OCI-LY7 (cell line): ENCODE measurements around the gene SLC37A1. TPM values are rescaled to one million over a fixed set of nuclear protein-coding genes. Genes with fewer than 3 reads are reported as not detected.

Source experiments
- BruUV-seq: library from RNA; stranded (reverse); fragments of 400-500 nt; replicated peaks from 2 replicates; lab custom pipeline; 2021; lab: Mats Ljungman, UMichigan
- CTCF ChIA-PET: fragments of 300-600 bp; sonication (Branson Sonifier 250); formaldehyde crosslinking; loops from one replicate; lab custom pipeline; 2022; ENCODE audit warnings: antibody characterized with exemption; ENCODE audit not compliant: unreplicated experiment; lab: Charles Lee
- POLR2A ChIA-PET: fragments of 300-600 bp; sonication (Branson Sonifier 250); formaldehyde crosslinking; loops from one replicate; lab custom pipeline; 2022; ENCODE audit warnings: antibody characterized with exemption; lab: Charles Lee
- DNase-seq: peaks from one replicate; pipeline ENCODE4 v3.0.0-alpha.2; 2015; ENCODE audit warnings: low spot score
- H2AFZ ChIP-seq: fragments of 200-600 bp; sonication (generic), shearing (Covaris generic); 2 replicates; pipeline ENCODE4 v1.6.1; 2014; ENCODE audit warnings: mild to moderate bottlenecking, antibody characterized with exemption, low read length, moderate library complexity
- H3K27ac ChIP-seq: fragments of 200-600 bp; sonication (generic); 2 replicates; pipeline ENCODE4 v1.5.1; 2014; ENCODE audit warnings: mixed run types, low read depth, mild to moderate bottlenecking, moderate library complexity, low read length, inconsistent platforms; ENCODE audit not compliant: poor library complexity, severe bottlenecking
- H3K36me3 ChIP-seq: fragments of 200-600 bp; sonication (generic); 2 replicates; pipeline ENCODE4 v1.6.1; 2014; ENCODE audit warnings: mild to moderate bottlenecking, antibody characterized with exemption, low read length, moderate library complexity, mixed read lengths; ENCODE audit not compliant: insufficient read depth
- H3K4me1 ChIP-seq: fragments of 200-600 bp; sonication (generic); 2 replicates; pipeline ENCODE4 v1.5.1; 2014; ENCODE audit warnings: mild to moderate bottlenecking, low read length; ENCODE audit not compliant: insufficient read depth, poor library complexity, severe bottlenecking
- H3K4me2 ChIP-seq: fragments of 200-600 bp; sonication (generic); 2 replicates; pipeline ENCODE4 v1.6.1; 2014; ENCODE audit warnings: mild to moderate bottlenecking, low read length
- H3K4me3 ChIP-seq: fragments of 200-600 bp; sonication (generic); 2 replicates; pipeline ENCODE4 v1.5.1; 2014; ENCODE audit warnings: mild to moderate bottlenecking, low read depth, low read length; ENCODE audit not compliant: poor library complexity, severe bottlenecking
- H3K79me2 ChIP-seq: fragments of 200-600 bp; sonication (generic); 2 replicates; pipeline ENCODE4 v1.6.1; 2016; ENCODE audit warnings: low read depth, mild to moderate bottlenecking, low read length, moderate library complexity, mixed read lengths; ENCODE audit not compliant: insufficient read depth
- H3K9me2 ChIP-seq: fragments of 200-600 bp; sonication (generic); 2 replicates; pipeline ENCODE4 v1.6.1; 2016; ENCODE audit warnings: mild to moderate bottlenecking, low read length, mixed read lengths; ENCODE audit not compliant: insufficient read depth
- H3K9me3 ChIP-seq: fragments of 200-600 bp; sonication (generic); 2 replicates; pipeline ENCODE4 v1.6.1; 2014; ENCODE audit warnings: mild to moderate bottlenecking, mixed run types, low read length, mixed read lengths
- H4K20me1 ChIP-seq: fragments of 200-600 bp; sonication (generic); 2 replicates; pipeline ENCODE4 v1.6.1; 2014; ENCODE audit warnings: mild to moderate bottlenecking, antibody characterized with exemption, low read length, moderate library complexity, mixed read lengths; ENCODE audit not compliant: insufficient read depth
- EZH2phosphoT487 ChIP-seq: fragments of 200-600 bp; sonication (generic); IDR thresholded peaks from 2 replicates; pipeline ENCODE4 v1.6.1; 2018; ENCODE audit warnings: low read depth, borderline replicate concordance, mild to moderate bottlenecking, mixed run types, antibody characterized with exemption, low read length, moderate library complexity, mixed read lengths
- intact Hi-C: fragments of 100-400 bp; cut with micrococcal nuclease; formaldehyde crosslinking; loops from one replicate; pipeline ENCODE4 v1.10.0; 2022; ENCODE audit not compliant: unreplicated experiment
- total RNA-seq, 2 experiments: library from RNA; depleted of rRNA in 1 of 2; stranded (reverse); fragments of >200 nt in 1 of 2; shearing (Covaris generic) in 1 of 2; gene quantifications; 2 replicates each; pipeline ENCODE4 v1.2.3, GENCODE V29; 2014 to 2022
- TF ChIP-seq, protein P1 (sequence below): fragments of 200-600 bp; sonication (generic); conservative IDR thresholded peaks from 2 replicates; pipeline ENCODE4 v1.5.1; 2014; ENCODE audit warnings: mild to moderate bottlenecking, antibody characterized with exemption, low read length, moderate library complexity, mixed read lengths

SLC37A1 gene
- total RNA-seq, 2 experiments from 2014 or later, result 22.5 to 27.6 TPM

GRCh38 chr21:42496120-42496838, 17.4 kb upstream of the SLC37A1 start, which contains the start of gene RSPH1:
RSPH1 (minus strand) TSS chr21:42496224; CDS start chr21:42496186, 38 bp downstream.
- no peaks in the 10 kb centered on the region for H3K9me2 ChIP-seq
- H3K4me3 ChIP-seq, result peak within 1 kb of the TSS; percentile 75
- no peaks in the 10 kb centered on the region for H3K79me2 ChIP-seq
- BruUV-seq, result no TSS peak
- POLR2A ChIA-PET, result interaction anchor here (1.0 kb wide), 1 partner anchor 31 kb away, joined by 3 read pairs; no protein-coding TSS in a partner anchor
- TF ChIP-seq, protein P1, sequence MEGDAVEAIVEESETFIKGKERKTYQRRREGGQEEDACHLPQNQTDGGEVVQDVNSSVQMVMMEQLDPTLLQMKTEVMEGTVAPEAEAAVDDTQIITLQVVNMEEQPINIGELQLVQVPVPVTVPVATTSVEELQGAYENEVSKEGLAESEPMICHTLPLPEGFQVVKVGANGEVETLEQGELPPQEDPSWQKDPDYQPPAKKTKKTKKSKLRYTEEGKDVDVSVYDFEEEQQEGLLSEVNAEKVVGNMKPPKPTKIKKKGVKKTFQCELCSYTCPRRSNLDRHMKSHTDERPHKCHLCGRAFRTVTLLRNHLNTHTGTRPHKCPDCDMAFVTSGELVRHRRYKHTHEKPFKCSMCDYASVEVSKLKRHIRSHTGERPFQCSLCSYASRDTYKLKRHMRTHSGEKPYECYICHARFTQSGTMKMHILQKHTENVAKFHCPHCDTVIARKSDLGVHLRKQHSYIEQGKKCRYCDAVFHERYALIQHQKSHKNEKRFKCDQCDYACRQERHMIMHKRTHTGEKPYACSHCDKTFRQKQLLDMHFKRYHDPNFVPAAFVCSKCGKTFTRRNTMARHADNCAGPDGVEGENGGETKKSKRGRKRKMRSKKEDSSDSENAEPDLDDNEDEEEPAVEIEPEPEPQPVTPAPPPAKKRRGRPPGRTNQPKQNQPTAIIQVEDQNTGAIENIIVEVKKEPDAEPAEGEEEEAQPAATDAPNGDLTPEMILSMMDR, result peak; percentile 21; the same call in 1 of the 2 replicates
- no peak for TF ChIP-seq EZH2phosphoT487
- no peak within 1 kb of the TSS for H3K27ac ChIP-seq
- no peaks in the 10 kb centered on the region for H3K36me3 ChIP-seq
- intact Hi-C loops, result loop anchor here (1.0 to 2.0 kb wide), 2 partner anchors 35 to 39 kb away; no protein-coding TSS in a partner anchor
- no peaks in the 10 kb centered on the region for H4K20me1 ChIP-seq
- DNase-seq, result peak; percentile 99
- H3K9me3 ChIP-seq, result no peaks in the 10 kb centered on the region
- CTCF ChIA-PET, result no interaction called here
- peak within 1 kb of the TSS; percentile 72 for H2AFZ ChIP-seq
- H3K4me2 ChIP-seq, result peak within 1 kb of the TSS; percentile 96
- peaks cover 17% of the 10 kb centered on the region for H3K4me1 ChIP-seq

- peak overlapping the region; percentile 96 for H3K4me2 ChIP-seq
- intact Hi-C loops, result loop anchor here (1.0 to 2.0 kb wide), 2 partner anchors 36 to 38 kb away; no protein-coding TSS in a partner anchor
- H3K79me2 ChIP-seq, result no peaks in the 10 kb centered on the region
- no peaks in the 10 kb centered on the region for H3K36me3 ChIP-seq
- no peak for DNase-seq
- no peak overlapping the region for H3K27ac ChIP-seq
- H3K4me1 ChIP-seq, result peaks cover 16% of the 10 kb centered on the region
- no peaks in the 10 kb centered on the region for H4K20me1 ChIP-seq
- H3K9me3 ChIP-seq, result no peaks in the 10 kb centered on the region
- CTCF ChIA-PET, result no interaction called here
- TF ChIP-seq, protein P1, result no peak
- TF ChIP-seq EZH2phosphoT487, result no peak
- peak overlapping the region; percentile 72 for H2AFZ ChIP-seq
- TSS peak; percentile 84 for BruUV-seq
- H3K9me2 ChIP-seq, result no peaks in the 10 kb centered on the region
- peak overlapping the region; percentile 75 for H3K4me3 ChIP-seq
- POLR2A ChIA-PET, result interaction anchor here (1.0 kb wide), 1 partner anchor 31 kb away, joined by 3 read pairs; no protein-coding TSS in a partner anchor
Observed at GRCh38 chr21:42496839-42497202, 16.8 kb upstream of the SLC37A1 start.

DNA sequence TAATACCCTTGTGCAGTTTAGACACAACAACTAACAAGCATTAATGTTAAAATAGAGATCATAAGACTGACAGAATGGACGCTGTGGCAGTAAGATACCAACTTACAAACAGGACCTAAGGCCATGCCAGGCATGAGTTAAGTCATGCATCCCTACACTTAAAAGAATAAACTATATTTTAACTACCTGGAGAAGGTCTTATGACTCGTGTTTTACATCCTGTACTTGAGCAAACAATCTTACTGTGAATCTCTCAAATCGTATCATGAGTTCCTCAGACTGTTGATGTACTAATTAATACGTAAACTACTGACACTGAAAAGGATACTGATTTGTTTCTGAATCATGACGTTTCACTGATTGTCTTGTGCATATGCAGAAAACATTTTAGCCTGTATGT, 15.6 kb upstream of the SLC37A1 start:
- H3K4me1 ChIP-seq, result peaks cover 7% of the 10 kb centered on the region
- TF ChIP-seq EZH2phosphoT487, result no peak
- TF ChIP-seq, protein P1, result no peak
- intact Hi-C loops, result no loop called here
- no peaks in the 10 kb centered on the region for H3K79me2 ChIP-seq
- H4K20me1 ChIP-seq, result no peaks in the 10 kb centered on the region
- H3K36me3 ChIP-seq, result no peaks in the 10 kb centered on the region
- no peak overlapping the region for H2AFZ ChIP-seq
- no peak overlapping the region for H3K4me2 ChIP-seq
- ChIA-PET POLR2A (interaction anchor here (1.5 kb wide), 1 partner anchor 38 kb away, joined by 4 read pairs; no protein-coding TSS in a partner anchor), CTCF (no interaction called here)
- no peaks in the 10 kb centered on the region for H3K9me3 ChIP-seq
- H3K27ac ChIP-seq, result no peak overlapping the region
- no peak overlapping the region for H3K4me3 ChIP-seq
- DNase-seq, result no peak
- H3K9me2 ChIP-seq, result no peaks in the 10 kb centered on the region
- BruUV-seq, result no TSS peak
